HL-60/S4 treated with phorbol 12-myristate 13-acetate at 8.2 ng/mL for 4 days and 3 days (cell line): ENCODE data around the gene LMBR1L.

Experiments used
- in situ Hi-C: fragments of 300-500 bp; cut with MboI; formaldehyde crosslinking; loops from 2 replicates; pipeline ENCODE4 v1.15.0; 2022; ENCODE audit warnings: low sequenced_read_pairs

LMBR1L gene

DNA sequence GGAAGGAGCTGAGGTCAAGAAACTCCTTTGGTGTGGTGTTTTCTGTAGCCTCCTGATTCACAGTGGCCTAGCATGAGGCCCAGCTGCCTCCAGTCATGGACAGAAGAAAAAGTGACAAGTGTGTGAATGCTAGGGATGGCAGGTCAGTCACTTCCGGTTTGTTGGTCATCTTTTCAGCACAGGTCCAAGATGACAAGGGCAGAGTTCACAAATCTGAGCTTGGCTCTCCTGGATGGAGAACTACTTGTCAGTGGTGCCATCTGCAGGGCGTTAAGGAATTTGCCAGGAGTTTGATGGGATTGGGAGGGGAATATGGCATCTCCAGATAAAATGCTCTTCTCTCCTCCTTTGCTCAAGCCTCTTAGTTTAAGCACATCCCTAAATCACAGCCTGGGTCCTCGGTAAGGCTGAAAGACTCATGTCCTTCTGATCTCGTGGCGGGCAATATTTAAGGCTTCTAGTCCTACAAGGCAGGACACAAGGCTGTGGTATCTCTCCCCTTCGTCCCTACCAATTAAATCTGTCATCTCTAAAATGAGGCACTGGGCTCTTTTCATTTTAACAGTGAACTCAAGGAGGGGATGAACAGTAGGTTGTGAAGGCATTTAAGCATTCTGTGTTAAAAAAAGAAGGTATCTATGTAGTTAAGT, 10.5 kb upstream of the LMBR1L start:
- in situ Hi-C loops = no loop called here

DNA sequence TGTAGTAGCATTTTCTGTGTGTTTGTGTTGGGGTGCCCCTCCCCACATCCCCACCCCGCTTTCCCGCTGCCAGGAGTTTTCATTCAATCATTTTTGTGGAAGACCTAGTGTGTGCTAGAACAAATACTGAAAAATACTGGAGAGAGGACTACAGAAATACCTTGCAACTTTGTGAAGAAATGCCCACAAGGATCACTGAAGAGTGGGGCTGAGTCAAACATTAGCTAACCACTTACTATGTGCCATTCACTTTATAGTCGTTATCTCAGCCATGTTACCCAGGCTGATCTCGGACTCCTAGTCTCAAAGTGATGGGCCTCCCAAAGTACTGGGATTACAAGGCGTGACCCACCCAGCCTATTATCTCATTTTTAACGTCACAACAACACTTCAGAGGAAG, 559 bp upstream of the LMBR1L start:
- in situ Hi-C loops = no loop called here

DNA sequence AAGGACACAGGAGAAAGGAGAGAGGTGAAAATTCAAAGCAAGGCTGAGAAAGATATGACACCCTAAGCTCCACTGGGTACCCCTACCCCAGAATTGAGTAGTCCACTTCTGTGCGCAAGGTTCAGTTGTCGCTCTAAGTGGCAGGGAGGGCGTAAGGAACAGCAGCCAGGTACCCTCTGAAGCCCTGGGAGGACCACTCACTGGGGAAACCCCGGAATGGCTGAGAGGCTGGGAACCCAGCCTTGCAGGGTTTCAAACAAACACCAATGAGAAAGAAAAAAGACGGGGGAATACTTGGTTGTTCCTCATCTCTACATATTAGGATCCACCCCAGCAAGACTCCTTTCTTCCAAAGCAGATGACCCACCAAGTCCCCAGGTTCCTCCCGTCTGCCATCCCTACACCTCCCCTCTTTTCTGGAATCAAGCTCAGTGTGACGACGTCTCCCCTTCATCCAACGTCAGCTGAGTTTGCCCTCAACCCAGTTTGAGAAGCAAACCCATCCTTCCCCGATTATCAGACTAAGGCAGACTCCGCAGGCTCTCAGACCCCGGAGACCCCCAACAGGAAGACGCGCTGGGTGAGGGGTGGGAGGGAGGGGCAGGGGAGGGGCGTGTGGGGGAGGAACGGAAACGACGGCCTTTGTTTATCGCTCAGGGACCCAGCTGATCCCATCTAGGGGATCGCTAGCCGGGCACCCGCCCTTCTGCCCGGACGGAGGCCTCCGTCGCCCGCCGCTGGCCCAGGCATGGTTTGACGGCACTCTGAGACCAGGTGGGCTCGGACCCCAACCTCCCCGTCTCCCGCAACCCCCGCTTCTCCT, 795 bp downstream of the LMBR1L start:
- in situ Hi-C loops = no loop called here

DNA sequence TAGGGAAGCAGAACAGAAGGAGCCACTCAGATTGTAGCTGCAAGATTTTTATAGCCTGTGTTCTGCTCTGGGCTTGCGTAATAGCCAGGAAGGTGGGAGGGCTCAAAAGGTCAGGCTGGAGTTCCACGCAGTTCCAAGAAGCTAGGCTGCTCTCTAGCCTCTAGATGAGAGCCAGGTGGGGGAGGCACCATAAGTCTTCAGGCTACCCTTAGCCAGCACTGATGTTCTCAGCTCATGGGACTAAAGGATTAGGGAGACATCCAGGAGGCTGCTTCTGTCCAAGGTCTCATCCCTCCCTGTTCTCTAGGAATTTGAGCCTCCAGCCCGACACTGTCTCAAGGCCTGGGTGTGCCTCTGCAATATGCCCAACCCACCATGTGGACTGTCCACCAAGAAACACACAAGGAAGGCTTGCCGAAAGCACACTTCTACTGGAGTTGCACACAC, 1.7 kb downstream of the LMBR1L start:
- in situ Hi-C loops = no loop called here

- in situ Hi-C loops = no loop called here
Observed at GRCh38 chr12:49105504-49106084, 5.1 kb downstream of the LMBR1L start.

DNA sequence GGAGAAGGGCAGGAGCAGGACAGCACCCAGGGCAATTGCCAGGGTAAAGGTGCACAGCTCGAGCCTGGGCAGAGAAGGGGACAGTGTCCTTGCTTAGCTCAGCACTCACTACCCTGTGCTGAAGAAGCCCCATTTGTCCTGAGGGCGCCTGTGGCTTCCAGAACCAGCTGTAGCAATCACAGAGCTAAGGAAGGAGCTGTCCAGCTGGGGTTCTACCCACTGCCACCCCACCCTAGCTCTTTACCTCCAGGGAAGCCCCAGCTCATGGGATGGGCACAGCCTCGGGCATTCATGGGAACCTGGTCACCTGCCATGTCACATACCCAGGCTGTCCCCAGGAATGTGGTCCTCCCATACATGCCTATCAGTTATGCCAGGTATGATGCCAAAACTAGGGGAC, 5.8 kb downstream of the LMBR1L start:
- in situ Hi-C loops = no loop called here

- in situ Hi-C loops = no loop called here
Observed at GRCh38 chr12:49100380-49100779, 10.3 kb downstream of the LMBR1L start.

GRCh38 chr12:49098703-49099102, 11.9 kb downstream of the LMBR1L start:
- in situ Hi-C loops = no loop called here

- in situ Hi-C loops = no loop called here
Observed at GRCh38 chr12:49098035-49098451, 12.6 kb downstream of the LMBR1L start.

DNA sequence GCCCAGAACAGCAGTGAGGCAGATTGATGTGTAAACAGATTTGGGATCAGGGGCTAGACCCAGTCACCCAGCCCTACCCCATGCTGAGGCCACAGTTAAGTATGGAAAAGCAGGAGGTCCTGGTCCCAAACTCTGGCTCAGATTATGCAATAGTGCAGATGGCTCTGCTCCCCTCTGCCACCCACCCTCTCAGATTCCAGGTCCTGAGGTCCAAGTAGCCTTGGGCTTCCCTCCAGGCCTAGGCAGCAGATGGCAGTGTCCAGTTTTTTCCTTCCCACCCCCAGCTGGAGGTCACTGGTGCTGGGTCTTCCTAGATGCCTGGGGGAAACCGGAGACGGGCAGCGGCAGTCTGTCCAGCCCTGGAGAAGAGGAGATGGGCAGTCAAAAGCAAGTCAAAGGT, 13.3 kb downstream of the LMBR1L start:
- in situ Hi-C loops = no loop called here

DNA sequence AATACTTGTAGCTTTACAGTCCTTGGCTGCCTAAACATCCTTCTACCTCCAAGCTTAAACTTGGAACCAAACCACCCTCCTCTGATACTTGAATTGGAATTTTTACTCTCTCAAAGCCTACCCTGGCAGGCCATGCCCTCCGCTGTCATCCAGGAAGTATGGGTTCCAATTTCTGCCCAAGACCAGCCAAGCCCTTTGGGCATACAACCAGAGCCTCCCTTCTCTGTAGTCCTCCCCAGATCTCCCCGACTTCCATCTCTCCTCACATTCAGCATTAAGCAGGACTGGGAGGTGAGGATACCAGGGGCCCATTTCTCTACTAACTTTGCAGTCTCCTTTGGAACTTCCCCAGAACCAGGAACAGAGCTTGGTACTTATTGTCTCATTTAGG, 15.7 kb downstream of the LMBR1L start:
- in situ Hi-C loops = no loop called here

DNA sequence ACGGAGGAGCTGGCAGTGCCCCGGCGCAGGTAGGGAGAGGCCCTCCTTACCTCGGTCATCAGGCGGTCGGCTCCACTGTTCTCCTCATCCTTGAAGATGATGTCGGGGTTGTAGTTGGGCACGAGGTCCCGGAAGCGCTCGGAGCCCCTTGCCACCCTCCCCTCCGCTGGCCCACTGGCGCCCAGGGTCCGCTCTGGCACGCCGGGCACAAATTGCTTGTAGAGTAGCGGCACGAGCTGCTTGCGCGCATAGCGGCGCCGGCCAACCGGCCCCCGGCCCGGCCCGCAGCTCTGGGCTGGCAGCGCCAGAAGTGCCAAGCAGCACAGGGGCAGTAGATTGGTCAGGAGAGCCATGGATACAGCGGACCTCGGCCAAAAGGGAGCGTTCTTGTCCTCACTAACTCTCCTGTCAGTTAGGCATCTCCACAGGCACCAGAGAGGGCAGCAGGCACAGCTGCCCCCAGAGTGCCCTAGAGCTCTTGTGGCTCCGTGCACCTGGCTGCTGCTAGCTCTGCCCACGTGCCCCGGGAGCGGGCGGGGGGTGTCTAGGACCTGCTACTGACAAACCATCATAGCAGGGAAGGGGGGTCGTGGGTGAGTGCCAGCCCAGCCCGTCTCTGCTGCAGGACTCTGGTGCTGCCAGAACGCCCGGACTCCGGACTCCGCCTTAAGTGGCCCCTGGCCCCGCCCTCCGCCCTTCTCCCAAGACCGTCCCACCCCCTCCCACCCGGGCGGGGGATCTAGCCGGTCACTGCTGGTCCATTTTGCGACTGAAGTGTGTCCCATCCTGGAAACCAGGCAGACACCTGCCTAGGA, 16.3 kb downstream of the LMBR1L start, which contains the start of gene DHH:
Gene DHH (minus strand): TSS at position 642 of the 815 bp plus-strand sequence. CDS start 289 bp downstream, at position 353.
- in situ Hi-C loops = no loop called here

GRCh38 chr12:49093792-49094159, 16.9 kb downstream of the LMBR1L start:
- in situ Hi-C loops = no loop called here

DNA sequence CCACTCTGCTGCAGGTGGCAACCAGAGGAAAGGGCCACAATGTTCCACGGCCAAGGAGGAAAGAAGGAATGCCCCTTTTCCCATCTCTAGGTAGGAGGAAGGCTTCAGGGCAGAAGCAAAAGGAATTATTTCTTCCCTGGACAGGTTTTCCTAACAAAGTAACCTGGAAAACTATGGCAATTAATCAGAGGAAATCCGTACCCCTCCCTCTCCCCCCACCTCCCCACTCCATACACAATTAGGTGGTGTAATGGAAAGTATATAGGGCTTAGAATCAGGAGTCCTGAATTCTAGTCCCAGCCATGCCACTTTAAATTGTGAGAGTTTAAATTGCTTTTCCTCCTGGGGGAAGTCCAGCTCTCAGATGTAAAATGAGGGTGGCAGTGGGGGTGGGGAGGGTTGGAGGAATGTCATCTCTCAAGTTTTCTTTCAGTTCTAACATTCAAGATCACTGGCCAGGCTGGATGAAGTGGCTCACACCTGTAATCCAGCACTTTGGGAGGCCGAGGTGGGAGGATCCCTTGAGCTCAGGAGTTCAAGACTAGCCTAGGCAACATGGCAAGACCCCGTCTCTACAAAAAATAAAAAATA, 17.7 kb downstream of the LMBR1L start:
- in situ Hi-C loops = no loop called here

DNA sequence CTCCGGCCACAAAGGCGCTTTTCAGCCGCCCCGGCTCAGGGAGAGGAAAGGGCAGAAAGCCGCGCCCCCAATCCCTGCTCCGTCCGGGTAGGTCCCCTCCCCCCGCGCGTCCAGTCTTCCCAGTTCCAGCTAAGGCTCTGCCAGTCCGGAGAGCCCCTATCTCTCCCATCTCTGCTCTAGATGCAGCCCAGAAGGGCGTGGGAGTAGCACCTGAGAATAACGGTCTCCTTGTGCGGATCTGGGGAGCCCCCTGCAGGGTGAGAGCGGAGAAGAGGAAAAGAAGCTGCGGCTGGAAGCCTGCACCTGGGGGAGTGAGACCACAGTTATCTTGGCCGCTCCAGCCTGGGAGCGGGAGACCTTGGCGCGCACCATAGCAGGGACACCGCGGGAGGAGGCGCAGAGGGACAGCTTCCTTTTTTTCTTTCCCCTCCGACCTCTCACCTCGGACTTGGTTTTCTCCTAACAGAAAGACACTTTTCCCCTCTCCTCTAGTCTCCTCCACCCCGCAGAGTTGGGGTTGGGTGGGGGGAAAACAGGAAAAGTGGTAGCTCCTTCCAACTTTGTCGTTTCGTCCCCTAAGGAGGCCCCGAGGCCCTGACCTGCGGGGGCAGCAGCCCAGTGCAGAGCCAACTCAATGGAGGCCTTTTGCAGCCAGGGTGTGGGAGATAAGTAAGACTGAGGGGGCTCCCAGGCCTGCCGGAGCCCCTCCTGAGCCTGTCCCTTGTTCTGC, 18.4 kb downstream of the LMBR1L start:
- in situ Hi-C loops = no loop called here

DNA sequence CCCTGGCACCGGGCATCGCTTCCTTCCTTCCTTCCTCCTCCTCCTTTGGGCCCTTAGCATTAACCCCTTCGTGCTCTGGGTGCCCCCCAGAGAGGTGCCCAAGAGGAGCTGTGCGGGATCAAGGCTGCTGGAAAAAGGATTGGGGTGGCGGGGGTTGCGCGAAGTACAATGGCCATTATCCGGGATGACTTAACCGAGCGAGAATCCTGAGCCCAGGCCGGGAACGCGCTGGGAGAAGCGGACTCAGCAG, 18.9 kb downstream of the LMBR1L start:
- in situ Hi-C loops = no loop called here

DNA sequence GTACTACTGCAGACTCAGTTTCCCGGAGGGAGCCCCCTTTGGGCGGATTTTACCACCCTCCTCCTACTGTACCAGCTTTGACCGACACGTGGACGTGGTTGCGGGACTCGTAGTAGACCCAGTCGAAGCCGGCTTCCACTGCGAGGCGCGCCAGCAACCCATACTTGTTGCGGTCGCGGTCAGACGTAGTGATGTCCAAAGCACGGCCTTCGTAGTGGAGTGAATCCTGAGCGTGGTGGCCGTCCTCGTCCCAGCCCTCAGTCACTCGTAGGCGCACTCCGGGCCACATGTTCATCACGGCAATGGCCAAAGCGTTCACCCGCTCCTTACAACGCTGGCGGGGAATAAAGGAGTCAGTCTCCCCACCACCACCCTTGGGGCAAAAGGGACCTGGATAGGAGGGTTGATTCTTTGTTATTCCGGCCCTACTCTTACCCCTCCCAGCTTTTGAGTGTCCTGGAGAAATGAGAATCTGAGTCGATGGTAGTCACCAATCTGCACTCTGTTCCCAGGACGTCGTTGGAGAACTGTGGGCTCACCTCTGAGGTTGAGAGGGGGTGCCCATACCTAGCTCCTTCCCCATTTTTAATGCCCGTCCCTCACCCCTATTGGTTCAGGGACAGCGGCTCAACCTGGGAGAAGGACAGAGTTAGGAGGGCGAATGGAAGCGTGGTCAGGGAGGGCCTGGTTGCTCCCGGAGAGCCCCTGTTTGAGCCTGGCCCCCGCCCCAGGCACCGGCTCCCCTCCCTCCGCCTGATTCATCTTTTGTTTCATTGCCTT, 19.4 kb downstream of the LMBR1L start:
- in situ Hi-C loops = no loop called here

GRCh38 chr12:49089821-49090773, 20.6 kb downstream of the LMBR1L start:
- in situ Hi-C loops = no loop called here

GRCh38 chr12:49088932-49089330, 21.7 kb downstream of the LMBR1L start:
- in situ Hi-C loops = no loop called here
